Trophoblast cell (in vitro differentiated cells and primary cell): ENCODE data around the gene DYRK1B.

Experiments
- DNase-seq, 2 donors: peaks; one replicate each; pipeline ENCODE4 v3.0.0-alpha.2; 2016
- H2AFZ ChIP-seq: 2 replicates; pipeline ENCODE4 v1.6.1; 2013; ENCODE audit warnings: low read length, moderate library complexity, mild to moderate bottlenecking; ENCODE audit not compliant: insufficient read depth, poor library complexity
- H2AK5ac ChIP-seq: 2 replicates; pipeline ENCODE4 v1.6.1; 2013; ENCODE audit warnings: mild to moderate bottlenecking, low read length
- H2BK120ac ChIP-seq: 2 replicates; pipeline ENCODE4 v1.6.1; 2013; ENCODE audit warnings: low read length, mild to moderate bottlenecking, moderate library complexity; ENCODE audit not compliant: insufficient read depth, poor library complexity
- H2BK12ac ChIP-seq: 2 replicates; pipeline ENCODE4 v1.6.1; 2013; ENCODE audit warnings: mild to moderate bottlenecking, low read length, moderate library complexity
- H2BK5ac ChIP-seq: 2 replicates; pipeline ENCODE4 v1.6.1; 2013; ENCODE audit warnings: low read length, low read depth, moderate library complexity, mild to moderate bottlenecking; ENCODE audit not compliant: poor library complexity
- H3K14ac ChIP-seq: 2 replicates; pipeline ENCODE4 v1.6.1; 2013; ENCODE audit warnings: mild to moderate bottlenecking, low read length
- H3K18ac ChIP-seq: 2 replicates; pipeline ENCODE4 v1.6.1; 2013; ENCODE audit warnings: mild to moderate bottlenecking, low read length
- H3K23ac ChIP-seq: 2 replicates; pipeline ENCODE4 v1.6.1; 2013; ENCODE audit warnings: low read length
- H3K27ac ChIP-seq: 2 replicates; pipeline ENCODE4 v1.5.1; 2013; ENCODE audit warnings: low read depth, mild to moderate bottlenecking, inconsistent platforms, low read length, moderate library complexity
- H3K27me3 ChIP-seq: 2 replicates; pipeline ENCODE4 v1.6.1; 2013; ENCODE audit warnings: inconsistent platforms, mild to moderate bottlenecking, low read length, moderate library complexity; ENCODE audit not compliant: insufficient read depth
- H3K36me3 ChIP-seq, 2 experiments: 1 replicate in 1 of 2; 2 replicates in 1 of 2; pipeline ENCODE4 v1.6.1; 2013; ENCODE audit warnings: low read length in 2 of 2, mild to moderate bottlenecking in 2 of 2, moderate library complexity in 1 of 2; ENCODE audit not compliant: insufficient read depth in 2 of 2, control insufficient read depth in 1 of 2
- H3K4ac ChIP-seq: 2 replicates; pipeline ENCODE4 v1.6.1; 2013; ENCODE audit warnings: low read depth, mild to moderate bottlenecking, low read length, moderate library complexity
- H3K4me1 ChIP-seq, 2 experiments: 1 replicate in 1 of 2; 2 replicates in 1 of 2; pipeline ENCODE4 v1.6.1; 2013; ENCODE audit warnings: low read length in 2 of 2, mild to moderate bottlenecking in 2 of 2, moderate library complexity in 1 of 2; ENCODE audit not compliant: insufficient read depth in 2 of 2, control insufficient read depth in 1 of 2
- H3K4me2 ChIP-seq: 2 replicates; pipeline ENCODE4 v1.6.1; 2013; ENCODE audit warnings: inconsistent platforms, mild to moderate bottlenecking, low read length, moderate library complexity
- H3K4me3 ChIP-seq: 2 replicates; pipeline ENCODE4 v1.5.1; 2013; ENCODE audit warnings: mild to moderate bottlenecking, low read depth, low read length, inconsistent platforms
- H3K79me1 ChIP-seq: one replicate; pipeline ENCODE4 v1.6.1; 2013; ENCODE audit warnings: low read length
- H3K79me2 ChIP-seq: 2 replicates; pipeline ENCODE4 v1.6.1; 2013; ENCODE audit warnings: low read length, mild to moderate bottlenecking; ENCODE audit not compliant: control insufficient read depth, insufficient read depth, poor library complexity
- H3K9ac ChIP-seq: 2 replicates; pipeline ENCODE4 v1.6.1; 2013; ENCODE audit warnings: mild to moderate bottlenecking, low read length
- H3K9me3 ChIP-seq: 2 replicates; pipeline ENCODE4 v1.6.1; 2013; ENCODE audit warnings: low read depth, mild to moderate bottlenecking, control low read depth, inconsistent platforms, low read length; ENCODE audit not compliant: insufficient read depth
- H4K12ac ChIP-seq: 2 replicates; pipeline ENCODE4 v1.6.1; 2013; ENCODE audit warnings: low read depth, mild to moderate bottlenecking, low read length, moderate library complexity
- H4K8ac ChIP-seq: 2 replicates; pipeline ENCODE4 v1.6.1; 2013; ENCODE audit warnings: low read depth, mild to moderate bottlenecking, low read length, moderate library complexity
- H4K91ac ChIP-seq: one replicate; pipeline ENCODE4 v1.6.1; 2013; ENCODE audit warnings: low read depth, mild to moderate bottlenecking, low read length, moderate library complexity
- WGBS: extraction: QIAGEN DNeasy Blood & Tissue Kit; methylation state at CpG from one replicate; pipeline ENCODE4 v1.1.7; 2013; ENCODE audit warnings: missing lambda C conversion rate; ENCODE audit not compliant: insufficient read length, insufficient coverage; ENCODE audit errors: extremely low coverage; 5-methylcytosine and 5-hydroxymethylcytosine counted together

The DYRK1B gene

GRCh38 chr19:39796000-39796498, 37.9 kb downstream of the DYRK1B start:
- Histone ChIP-seq H3K4me2 (no peak overlapping the region), H2BK120ac (no peak overlapping the region), H2BK5ac (no peak overlapping the region), H3K23ac (no peak overlapping the region), H2AFZ (no peak overlapping the region), H3K79me2 (no peaks in the 10 kb centered on the region), H3K4me1 (no peaks in the 10 kb centered on the region), H3K4ac (no peak overlapping the region), H3K9ac (no peak overlapping the region), H4K12ac (no peak overlapping the region), H3K18ac (no peak overlapping the region), H3K27ac (no peak overlapping the region), H3K27me3 (no peaks in the 10 kb centered on the region), H3K4me3 (no peak overlapping the region), H3K36me3 (no peaks in the 10 kb centered on the region), H3K79me1 (no peaks in the 10 kb centered on the region), H3K9me3 (no peaks in the 10 kb centered on the region), H2AK5ac (no peak overlapping the region), H3K14ac (no peak overlapping the region), H4K8ac (no peak overlapping the region), H2BK12ac (no peak overlapping the region), H4K91ac (no peak overlapping the region)
- WGBS = no CpG with 5 or more reads among the region's 2 CpGs
- DNase-seq = no peak

DNA sequence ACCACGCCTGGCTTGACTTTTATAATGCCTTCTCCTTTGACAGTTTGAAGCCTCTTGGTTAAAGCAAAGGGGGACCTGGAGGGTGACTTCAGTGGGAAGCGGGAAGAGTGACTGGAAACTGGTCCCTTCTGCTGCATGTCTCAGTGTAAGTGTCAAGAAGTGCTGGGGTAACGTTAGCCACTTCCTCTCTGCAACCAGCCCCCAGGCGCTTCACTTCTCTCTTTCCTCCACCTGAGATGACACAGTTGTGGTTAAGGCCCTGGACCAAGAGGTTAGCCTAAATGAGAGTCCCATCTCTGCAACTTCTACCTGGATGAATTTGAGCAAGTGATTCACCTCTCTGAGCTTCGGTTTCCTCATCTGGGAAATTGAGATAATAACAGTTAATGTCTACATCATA, 39.0 kb downstream of the DYRK1B start:
- Histone ChIP-seq H3K14ac (no peak overlapping the region), H3K18ac (no peak overlapping the region), H4K91ac (no peak overlapping the region), H3K9me3 (no peaks in the 10 kb centered on the region), H3K79me1 (no peaks in the 10 kb centered on the region), H3K27me3 (no peaks in the 10 kb centered on the region), H3K4ac (no peak overlapping the region), H2BK120ac (no peak overlapping the region), H3K4me1 (no peaks in the 10 kb centered on the region), H3K4me3 (no peak overlapping the region), H2AK5ac (no peak overlapping the region), H2AFZ (no peak overlapping the region), H3K36me3 (no peaks in the 10 kb centered on the region), H2BK12ac (no peak overlapping the region), H3K4me2 (no peak overlapping the region), H3K9ac (no peak overlapping the region), H3K79me2 (no peaks in the 10 kb centered on the region), H3K23ac (no peak overlapping the region), H2BK5ac (no peak overlapping the region), H3K27ac (no peak overlapping the region), H4K8ac (no peak overlapping the region), H4K12ac (no peak overlapping the region)
- WGBS = no CpG with 5 or more reads among the region's 5 CpGs
- DNase-seq = no peak

- Histone ChIP-seq H4K8ac (peak overlapping the region; percentile 45), H3K9ac (no peak overlapping the region), H4K91ac (no peak overlapping the region), H3K4me3 (no peak overlapping the region), H3K79me2 (no peaks in the 10 kb centered on the region), H3K18ac (no peak overlapping the region), H3K79me1 (no peaks in the 10 kb centered on the region), H3K4me1 (no peaks in the 10 kb centered on the region), H2BK12ac (no peak overlapping the region), H3K14ac (no peak overlapping the region), H3K9me3 (no peaks in the 10 kb centered on the region), H3K4me2 (peak overlapping the region; percentile 65), H2BK120ac (no peak overlapping the region), H3K27ac (no peak overlapping the region), H2AFZ (peak overlapping the region; percentile 57), H3K27me3 (no peaks in the 10 kb centered on the region), H2BK5ac (no peak overlapping the region), H2AK5ac (no peak overlapping the region), H4K12ac (no peak overlapping the region), H3K23ac (no peak overlapping the region), H3K36me3 (no peaks in the 10 kb centered on the region), H3K4ac (no peak overlapping the region)
- no CpG with 5 or more reads among the region's 17 CpGs for WGBS
- DNase-seq = peak; percentile 42 to 79
Measured at GRCh38 chr19:39792999-39793546, 40.9 kb downstream of the DYRK1B start.

DNA sequence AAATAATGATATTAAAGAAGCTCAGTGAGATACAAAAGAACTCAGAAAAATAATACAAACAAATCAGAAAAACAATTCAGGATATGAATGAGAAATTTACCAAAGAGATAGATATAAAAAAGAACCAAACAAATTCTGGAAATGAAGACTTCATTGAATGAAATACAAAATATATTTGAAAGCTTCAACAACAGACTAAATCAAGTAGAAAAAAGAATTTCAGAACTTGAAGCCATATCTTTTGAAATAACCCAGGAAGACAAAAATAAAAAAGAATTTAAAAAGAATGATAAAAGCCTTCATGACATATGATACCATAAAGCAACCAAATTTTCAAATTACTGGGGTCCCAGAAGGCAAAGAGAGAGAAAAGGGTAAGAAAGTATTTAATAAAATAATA, 45.7 kb downstream of the DYRK1B start:
- no peak overlapping the region for H3K23ac ChIP-seq
- H2BK5ac ChIP-seq = no peak overlapping the region
- no peak overlapping the region for H4K8ac ChIP-seq
- H3K79me1 ChIP-seq = no peaks in the 10 kb centered on the region
- H3K4ac ChIP-seq = no peak overlapping the region
- H3K27me3 ChIP-seq = no peaks in the 10 kb centered on the region
- H4K91ac ChIP-seq = no peak overlapping the region
- H3K4me2 ChIP-seq = no peak overlapping the region
- H3K18ac ChIP-seq = no peak overlapping the region
- no peak overlapping the region for H2BK120ac ChIP-seq
- H3K4me1 ChIP-seq = no peaks in the 10 kb centered on the region
- no peak overlapping the region for H3K27ac ChIP-seq
- H3K14ac ChIP-seq = no peak overlapping the region
- no peak for DNase-seq
- H4K12ac ChIP-seq = no peak overlapping the region
- no peak overlapping the region for H2AK5ac ChIP-seq
- no peak overlapping the region for H3K9ac ChIP-seq
- H2AFZ ChIP-seq = no peak overlapping the region
- H3K36me3 ChIP-seq = no peaks in the 10 kb centered on the region
- H3K9me3 ChIP-seq = no peaks in the 10 kb centered on the region
- H2BK12ac ChIP-seq = no peak overlapping the region
- no peak overlapping the region for H3K4me3 ChIP-seq
- no peaks in the 10 kb centered on the region for H3K79me2 ChIP-seq
